PC-3 (cell line): Measurements from ENCODE around the gene EXTL2. TPM values are rescaled to one million over a fixed set of nuclear protein-coding genes. Genes with fewer than 3 reads are reported as not detected.

Experiments used
- ATAC-seq: fragments of 200-7000 bp; cut with Tn5 transposase; 2 replicates; pipeline ENCODE4 v1.9.1; 2020; ENCODE audit warnings: mild to moderate bottlenecking, moderate library complexity
- BruUV-seq: library from RNA; stranded (reverse); fragments of 400-500 nt; replicated peaks from 2 replicates; lab custom pipeline; 2021; lab: Mats Ljungman, UMichigan
- CTCF ChIA-PET: fragments of 300-600 bp; sonication (Branson Sonifier 250); formaldehyde crosslinking; loops from one replicate; lab custom pipeline; 2022; ENCODE audit warnings: antibody characterized with exemption; lab: Charles Lee
- POLR2A ChIA-PET: fragments of 300-600 bp; sonication (Branson Sonifier 250); formaldehyde crosslinking; loops from one replicate; lab custom pipeline; 2022; ENCODE audit warnings: antibody characterized with exemption; ENCODE audit not compliant: unreplicated experiment; lab: Charles Lee
- DNase-seq: peaks from one replicate; pipeline ENCODE4 v3.0.0-alpha.2; 2015
- H2AFZ ChIP-seq: fragments of 300-600 bp; sonication (generic); 2 replicates; pipeline ENCODE4 v1.6.0; 2016; ENCODE audit warnings: antibody characterized with exemption, low read length
- H3F3A ChIP-seq: fragments of 300-600 bp; sonication (generic); one replicate; pipeline ENCODE4 v1.6.0; 2017; ENCODE audit warnings: antibody characterized with exemption, low read length, control low read depth, mild to moderate bottlenecking; ENCODE audit not compliant: unreplicated experiment
- H3K27ac ChIP-seq: fragments of 300-600 bp; sonication (generic); 2 replicates; pipeline ENCODE4 v1.5.1; 2016; ENCODE audit warnings: mild to moderate bottlenecking, low read length
- H3K27me3 ChIP-seq: fragments of 300-600 bp; sonication (generic); 2 replicates; pipeline ENCODE4 v1.6.1; 2016; ENCODE audit warnings: low read length, mixed read lengths
- H3K36me3 ChIP-seq: fragments of 300-600 bp; sonication (generic); 2 replicates; pipeline ENCODE4 v1.6.1; 2016; ENCODE audit warnings: low read depth, mixed run types, low read length, mixed read lengths
- H3K4me1 ChIP-seq: fragments of 300-600 bp; sonication (generic); 2 replicates; pipeline ENCODE4 v1.5.1; 2016; ENCODE audit warnings: low read length; ENCODE audit not compliant: insufficient read depth
- H3K4me2 ChIP-seq: fragments of 300-600 bp; sonication (generic); 2 replicates; pipeline ENCODE4 v1.6.0; 2016; ENCODE audit warnings: low read length
- H3K4me3 ChIP-seq: fragments of 300-600 bp; sonication (generic); 2 replicates; pipeline ENCODE4 v1.5.1; 2016; ENCODE audit warnings: mild to moderate bottlenecking, low read length, mixed read lengths
- H3K79me2 ChIP-seq: fragments of 300-600 bp; sonication (generic); 2 replicates; pipeline ENCODE4 v1.6.1; 2017; ENCODE audit warnings: low read length, mixed read lengths
- H3K9ac ChIP-seq: fragments of 300-600 bp; sonication (generic); 2 replicates; pipeline ENCODE4 v1.6.0; 2016; ENCODE audit warnings: mild to moderate bottlenecking, low read length
- H3K9me2 ChIP-seq: fragments of 300-600 bp; sonication (generic); replicated peaks from 2 replicates; pipeline ENCODE4 v1.6.1; 2016; ENCODE audit warnings: mixed run types, low read length, mixed read lengths
- H3K9me3 ChIP-seq: fragments of 300-600 bp; sonication (generic); 2 replicates; pipeline ENCODE4 v1.6.1; 2016; ENCODE audit warnings: low read length, mixed read lengths
- H4K20me1 ChIP-seq: fragments of 300-600 bp; sonication (generic); 2 replicates; pipeline ENCODE4 v1.6.1; 2016; ENCODE audit warnings: low read length, mixed read lengths
- CTCF ChIP-seq: fragments of 300-600 bp; sonication (generic); conservative IDR thresholded peaks from 2 replicates; pipeline ENCODE4 v1.5.1; 2017; ENCODE audit warnings: antibody characterized with exemption, low read depth, mild to moderate bottlenecking, low read length
- EZH2 ChIP-seq: fragments of 300-600 bp; sonication (generic); IDR thresholded peaks from one replicate; pipeline ENCODE4 v1.6.1; 2017; ENCODE audit warnings: antibody characterized with exemption, mild to moderate bottlenecking, low read length; ENCODE audit not compliant: unreplicated experiment
- EZH2phosphoT487 ChIP-seq: fragments of 300-600 bp; sonication (generic); IDR thresholded peaks from 2 replicates; pipeline ENCODE4 v1.6.1; 2018; ENCODE audit warnings: mild to moderate bottlenecking, antibody characterized with exemption, low read length, borderline replicate concordance
- intact Hi-C: fragments of 100-400 bp; cut with micrococcal nuclease; formaldehyde crosslinking; loops from 2 replicates; pipeline ENCODE4 v1.9.0; 2023
- total RNA-seq: library from RNA; depleted of rRNA; stranded (reverse); fragments of >200 nt; gene quantifications from 2 replicates; pipeline ENCODE4 v1.2.3, GENCODE V29; 2014

Gene EXTL2
- total RNA-seq, 1 experiment from 2014 or later, result 7.5 TPM

GRCh38 chr1:100874433-100874832 is 20.2 kb downstream of the EXTL2 start:
- no peak for ATAC-seq
- CTCF ChIA-PET, result no interaction called here

GRCh38 chr1:100869996-100870395 is 24.6 kb downstream of the EXTL2 start:
- H3K9me2 ChIP-seq, result no peaks in the 10 kb centered on the region
- no peaks in the 10 kb centered on the region for H3K79me2 ChIP-seq
- TF ChIP-seq CTCF (no peak), EZH2 (no peak), EZH2phosphoT487 (no peak)
- H3K27ac ChIP-seq, result no peak overlapping the region
- no peaks in the 10 kb centered on the region for H3K9me3 ChIP-seq
- peaks cover 11% of the 10 kb centered on the region for H3K4me1 ChIP-seq
- ATAC-seq, result no peak
- H4K20me1 ChIP-seq, result no peaks in the 10 kb centered on the region
- POLR2A ChIA-PET, result no interaction called here
- DNase-seq, result no peak
- H3K4me3 ChIP-seq, result no peak overlapping the region
- H2AFZ ChIP-seq, result no peak overlapping the region
- H3F3A ChIP-seq, result no peaks in the 10 kb centered on the region
- no TSS peak for BruUV-seq
- CTCF ChIA-PET, result no interaction called here
- no peak overlapping the region for H3K4me2 ChIP-seq
- H3K27me3 ChIP-seq, result no peaks in the 10 kb centered on the region
- intact Hi-C loops, result loop anchor here (5.0 to 10.0 kb wide), 2 partner anchors 515 to 1063 kb away; partner anchors contain the start of gene CDC14A
- H3K9ac ChIP-seq, result no peak overlapping the region
- H3K36me3 ChIP-seq, result no peaks in the 10 kb centered on the region

More at GRCh38 chr1:100874433-100874832, 20.2 kb downstream of the EXTL2 start:
- TF ChIP-seq CTCF, result no peak
- TF ChIP-seq EZH2phosphoT487, result no peak
- no peak for TF ChIP-seq EZH2
- Histone ChIP-seq H3K4me1 (no peaks in the 10 kb centered on the region), H3K36me3 (no peaks in the 10 kb centered on the region), H3K27me3 (no peaks in the 10 kb centered on the region), H3K4me2 (no peak overlapping the region), H3F3A (no peaks in the 10 kb centered on the region), H3K9me3 (no peaks in the 10 kb centered on the region), H3K27ac (no peak overlapping the region), H2AFZ (no peak overlapping the region), H3K9me2 (no peaks in the 10 kb centered on the region), H4K20me1 (no peaks in the 10 kb centered on the region), H3K79me2 (no peaks in the 10 kb centered on the region), H3K9ac (no peak overlapping the region), H3K4me3 (no peak overlapping the region)
- intact Hi-C loops, result loop anchor here (10.0 kb wide), 1 partner anchor 520 kb away; the partner anchor contains the start of gene CDC14A
- POLR2A ChIA-PET, result no interaction called here
- no TSS peak for BruUV-seq
- DNase-seq, result no peak

GRCh38 chr1:100868364-100868995 is 26.2 kb downstream of the EXTL2 start:
- Histone ChIP-seq H3K4me3 (peak overlapping the region; percentile 51; the same call in 1 of the 2 replicates), H3K9ac (no peak overlapping the region), H3K79me2 (no peaks in the 10 kb centered on the region), H3K9me3 (no peaks in the 10 kb centered on the region), H4K20me1 (no peaks in the 10 kb centered on the region), H3K36me3 (no peaks in the 10 kb centered on the region), H2AFZ (peak overlapping the region; percentile 78), H3K4me1 (peaks cover 11% of the 10 kb centered on the region), H3K27me3 (no peaks in the 10 kb centered on the region), H3F3A (no peaks in the 10 kb centered on the region), H3K9me2 (no peaks in the 10 kb centered on the region), H3K4me2 (peak overlapping the region; percentile 80), H3K27ac (no peak overlapping the region)
- no TSS peak for BruUV-seq
- TF ChIP-seq CTCF (peak; percentile 82), EZH2 (no peak), EZH2phosphoT487 (no peak)
- DNase-seq, result peak; percentile 70
- ChIA-PET POLR2A (no interaction called here), CTCF (interaction anchor here (0.6 to 1.2 kb wide), 7 partner anchors 33 to 579 kb away, joined by 3 to 12 read pairs (median 4); no protein-coding TSS in a partner anchor)
- ATAC-seq, result peak; percentile 70
- intact Hi-C loops, result loop anchor here (1.0 to 5.0 kb wide), 2 partner anchors 405 to 1061 kb away; no protein-coding TSS in a partner anchor
